B cell (primary cell): ENCODE data around the gene OR2M3. TPM values are rescaled to one million over a fixed set of nuclear protein-coding genes. Genes with fewer than 3 reads are reported as not detected.
"Not testable (repeated sequence)": the region's sequence is repeated elsewhere in the genome, so short reads cannot be mapped to it uniquely, and the experiment has no call there.

Source experiments
- ATAC-seq: fragments of 200-7000 bp; cut with Tn5 transposase; one replicate; pipeline ENCODE4 v1.10.0; 2021; ENCODE audit warnings: low read depth, mild to moderate bottlenecking, moderate number of reproducible peaks, moderate library complexity
- CTCF ChIA-PET: fragments of 350-600 bp; sonication (Branson Sonifier 250); formaldehyde crosslinking; loops from one replicate; lab custom pipeline; 2021; ENCODE audit warnings: antibody characterized with exemption, inconsistent platforms; lab: Charles Lee
- POLR2A ChIA-PET: fragments of 350-600 bp; sonication (Branson Sonifier 250); formaldehyde crosslinking; loops from one replicate; lab custom pipeline; 2021; ENCODE audit warnings: antibody characterized with exemption; lab: Charles Lee
- DNase-seq: peaks from one replicate; pipeline ENCODE4 v3.0.0; 2013
- H2AFZ ChIP-seq: 2 replicates; pipeline ENCODE4 v1.6.1; 2012; ENCODE audit warnings: mild to moderate bottlenecking, low read depth, low read length; ENCODE audit not compliant: insufficient read depth, poor library complexity, severe bottlenecking
- H3K27ac ChIP-seq, 2 donors: 1 replicate in 1 of 2; 2 replicates in 1 of 2; pipeline ENCODE4 v1.5.1; 2012 to 2013; ENCODE audit warnings: low read length in 2 of 2, mild to moderate bottlenecking in 2 of 2, moderate library complexity in 1 of 2
- H3K27me3 ChIP-seq, 4 experiments: fragments of 200-600 bp in 1 of 4; sonication (generic) in 1 of 4; replicated peaks in 1 of 4; 1 replicate in 2 of 4; 2 replicates in 2 of 4; pipeline versions ENCODE4 v1.6.1 to v1.7.0; 2013 to 2016; ENCODE audit warnings: low read length in 3 of 4, mild to moderate bottlenecking in 2 of 4, mixed read lengths in 1 of 4, moderate library complexity in 1 of 4; ENCODE audit not compliant: insufficient read depth in 4 of 4, control insufficient read depth in 3 of 4; ENCODE audit errors: control extremely low read depth in 1 of 4
- H3K36me3 ChIP-seq, 2 experiments: replicated peaks in 1 of 2; 1 replicate in 1 of 2; 2 replicates in 1 of 2; pipeline versions ENCODE4 v1.6.1 to v1.7.1; 2013; ENCODE audit warnings: low read length in 1 of 2; ENCODE audit not compliant: insufficient read depth in 2 of 2, control insufficient read depth in 1 of 2; ENCODE audit errors: control extremely low read depth in 1 of 2, extremely low read depth in 1 of 2
- H3K4me1 ChIP-seq, 2 donors: fragments of 200-600 bp in 1 of 2; sonication (generic) in 1 of 2; 1 replicate in 1 of 2; 2 replicates in 1 of 2; pipeline versions ENCODE4 v1.5.1 to v1.6.1; 2013 to 2017; ENCODE audit warnings: low read length in 2 of 2; ENCODE audit not compliant: control insufficient read depth in 2 of 2, insufficient read depth in 2 of 2
- H3K4me2 ChIP-seq: replicated peaks from 2 replicates; pipeline ENCODE3; 2012; ENCODE audit warnings: mild to moderate bottlenecking, low read depth, low read length; ENCODE audit not compliant: poor library complexity, severe bottlenecking
- H3K4me3 ChIP-seq, 5 experiments: fragments of 200-600 bp in 1 of 5; sonication (generic) in 1 of 5; 1 replicate in 3 of 5; 2 replicates in 2 of 5; pipeline versions ENCODE4 v1.5.1 to v1.7.0; 2011 to 2016; ENCODE audit warnings: low read length in 4 of 5, mild to moderate bottlenecking in 4 of 5, low read depth in 2 of 5, control low read depth in 1 of 5, moderate library complexity in 1 of 5; ENCODE audit not compliant: insufficient read depth in 1 of 5; ENCODE audit errors: control extremely low read depth in 1 of 5, extremely low read depth in 1 of 5
- H3K79me2 ChIP-seq: fragments of 200-600 bp; sonication (generic); one replicate; pipeline ENCODE4 v1.6.0; 2016; ENCODE audit warnings: low read length; ENCODE audit not compliant: control insufficient read depth, insufficient read depth
- H3K9ac ChIP-seq: fragments of 200-600 bp; sonication (generic); 2 replicates; pipeline ENCODE4 v1.6.1; 2017; ENCODE audit warnings: mild to moderate bottlenecking, low read length, moderate library complexity
- H3K9me3 ChIP-seq, 3 donors: one replicate each; pipeline versions ENCODE4 v1.6.1 to v1.7.1; 2013; ENCODE audit warnings: low read length in 2 of 3; ENCODE audit not compliant: control insufficient read depth in 2 of 3, insufficient read depth in 1 of 3; ENCODE audit errors: control extremely low read depth in 1 of 3
- H4K20me1 ChIP-seq: 2 replicates; pipeline ENCODE4 v1.6.0; 2012; ENCODE audit warnings: mild to moderate bottlenecking, low read length; ENCODE audit not compliant: insufficient read depth, control insufficient read depth, poor library complexity, severe bottlenecking
- H3K27ac Mint-ChIP-seq: one replicate; pipeline ENCODE4 v1.8.0; 2021; ENCODE audit warnings: mixed read lengths
- H3K27me3 Mint-ChIP-seq: one replicate; pipeline ENCODE4 v1.8.0; 2021; ENCODE audit warnings: mixed read lengths
- H3K4me1 Mint-ChIP-seq: one replicate; pipeline ENCODE4 v1.8.0; 2021; ENCODE audit warnings: mixed read lengths
- H3K4me3 Mint-ChIP-seq: one replicate; pipeline ENCODE4 v1.8.0; 2021; ENCODE audit warnings: mixed read lengths
- H3K9me3 Mint-ChIP-seq: one replicate; pipeline ENCODE4 v1.8.0; 2022; ENCODE audit warnings: mixed read lengths; ENCODE audit not compliant: insufficient read depth
- CTCF ChIP-seq: fragments of 200-600 bp; IDR thresholded peaks from one replicate; pipeline ENCODE4 v1.8.0; 2022; ENCODE audit warnings: antibody characterized with exemption, mild to moderate bottlenecking
- EZH2 ChIP-seq: IDR thresholded peaks from 2 replicates; pipeline ENCODE4 v1.6.1; 2012; ENCODE audit warnings: borderline replicate concordance, low read depth, mild to moderate bottlenecking, moderate library complexity, low read length; ENCODE audit not compliant: insufficient read depth, poor library complexity, severe bottlenecking
- WGBS: methylation state at CpG from one replicate; pipeline ENCODE4 v1.1.5; 2013; ENCODE audit warnings: missing lambda C conversion rate; ENCODE audit not compliant: insufficient coverage; 5-methylcytosine and 5-hydroxymethylcytosine counted together
- intact Hi-C: fragments of 100-400 bp; cut with micrococcal nuclease; formaldehyde crosslinking; loops from one replicate; pipeline ENCODE4 v1.10.0; 2022
- polyA plus RNA-seq: library from polyadenylated mRNA; depleted of rRNA; stranded (reverse); fragments of >200 nt; gene quantifications from 2 replicates; pipeline ENCODE4 v1.2.3, GENCODE V29; 2012
- total RNA-seq, 2 donors: library from RNA; stranded (reverse); fragments of 120-200 nt in 1 of 2; gene quantifications; 1 replicate in 1 of 2; 2 replicates in 1 of 2; pipeline versions ENCODE4 v1.2.3 to v1.2.4, GENCODE V29; 2013 to 2022

Gene OR2M3
- total and polyA plus RNA-seq, 2 donors (not counting 1 experiment from before 2014, with no cell fraction given) = not detected

GRCh38 chr1:248243204-248243603 lies 46.1 kb downstream of the OR2M3 start:
- intact Hi-C loops = loop anchor here (10.0 kb wide), 1 partner anchor 372 kb away; no protein-coding TSS in a partner anchor
- peak; percentile 87 for TF ChIP-seq CTCF
- no peak for TF ChIP-seq EZH2
- Histone ChIP-seq H3K4me3 (no peak overlapping the region), H3K9ac (no peak overlapping the region), H3K9me3 (no peaks in the 10 kb centered on the region), H3K4me2 (peak overlapping the region; percentile 55), H3K36me3 (no peaks in the 10 kb centered on the region), H3K4me1 (peaks cover 3 to 4% of the 10 kb centered on the region in 2 donors), H2AFZ (peak overlapping the region; percentile 32), H3K27me3 (peaks cover 0 to 8% (median 2%) of the 10 kb centered on the region in 4 experiments), H4K20me1 (no peaks in the 10 kb centered on the region), H3K79me2 (no peaks in the 10 kb centered on the region), H3K27ac (no peak overlapping the region)
- ChIA-PET POLR2A (no interaction called here), CTCF (interaction anchor here (0.6 to 1.4 kb wide), 6 partner anchors 9 to 563 kb away, joined by 3 to 11 read pairs (median 4); no protein-coding TSS in a partner anchor)
- H3K27ac Mint-ChIP-seq = no peak overlapping the region
- peaks cover 2% of the 10 kb centered on the region for H3K4me1 Mint-ChIP-seq
- H3K4me3 Mint-ChIP-seq = no peak overlapping the region
- H3K9me3 Mint-ChIP-seq = no peaks in the 10 kb centered on the region
- DNase-seq (peak; percentile 65), ATAC-seq (peak; percentile 36)
- WGBS = 10% methylated on average over 11 of the region's 14 CpGs
- peaks cover 25% of the 10 kb centered on the region for H3K27me3 Mint-ChIP-seq

DNA sequence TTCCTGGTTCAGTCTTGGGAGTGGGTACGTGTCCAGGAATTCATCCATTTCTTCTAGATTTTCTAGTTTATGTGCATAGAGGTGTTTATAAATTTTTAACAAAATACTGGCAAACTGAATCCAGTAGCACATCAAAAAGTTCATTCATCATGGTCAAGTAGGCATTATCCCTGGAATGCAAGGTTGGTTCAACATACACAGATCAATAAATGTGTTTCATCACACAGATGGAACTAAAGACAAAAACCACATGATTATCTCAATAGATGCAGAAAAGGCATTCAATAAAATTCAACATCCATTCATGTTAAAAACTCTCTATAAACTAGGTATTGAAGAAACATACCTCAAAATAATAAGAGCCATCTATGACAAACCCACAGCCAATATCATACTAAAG lies 62.2 kb downstream of the OR2M3 start:
- H3K4me3 Mint-ChIP-seq, CTCF ChIA-PET, POLR2A ChIA-PET, H3K27me3 ChIP-seq, H3K27me3 Mint-ChIP-seq, intact Hi-C loops, H3K9ac ChIP-seq, H3K4me2 ChIP-seq, H4K20me1 ChIP-seq, H3K36me3 ChIP-seq, DNase-seq, H3K27ac Mint-ChIP-seq, H3K79me2 ChIP-seq, H3K9me3 Mint-ChIP-seq, H3K4me1 Mint-ChIP-seq, H2AFZ ChIP-seq, H3K9me3 ChIP-seq, H3K27ac ChIP-seq, H3K4me1 ChIP-seq, ATAC-seq, H3K4me3 ChIP-seq: not testable (repeated sequence)
- WGBS = no CpG with 5 or more reads among the region's 1 CpG

Other genes starting within 250 kb of the OR2M3 start
- 0.44 and 0.94 TPM in 2 replicates for gene OR2L8, start 248.4 kb upstream of the OR2M3 start, total RNA-seq
- gene OR2L8, start 248.4 kb upstream of the OR2M3 start, polyA plus RNA-seq = 0.20 TPM in 1 of 2 replicates, not detected in the other
- 0.39 and 0.61 TPM in 2 replicates for gene OR2AK2, start 232.0 kb upstream of the OR2M3 start, total RNA-seq
- 0.27 and 0.60 TPM in 2 replicates for gene OR2AK2, start 232.0 kb upstream of the OR2M3 start, polyA plus RNA-seq
- gene OR2L5, start 183.6 kb upstream of the OR2M3 start, total RNA-seq = 0.27 TPM in 1 of 2 replicates, not detected in the other
- gene OR2L5, start 183.6 kb upstream of the OR2M3 start, polyA plus RNA-seq = 0.09 and 0.13 TPM in 2 replicates
- 0.44 and 0.52 TPM in 2 replicates for gene OR2L2, start 167.2 kb upstream of the OR2M3 start, total RNA-seq
- gene OR2L2, start 167.2 kb upstream of the OR2M3 start, polyA plus RNA-seq = 0.72 and 1.7 TPM in 2 replicates
- 0.10 TPM in 1 of 2 replicates, not detected in the other for gene OR2L3, start 150.4 kb upstream of the OR2M3 start, total RNA-seq
- gene OR2L3, start 150.4 kb upstream of the OR2M3 start, polyA plus RNA-seq = 0.17 and 0.42 TPM in 2 replicates
- not detected in 2 replicates for gene OR2L13, start 102.1 kb upstream of the OR2M3 start, total RNA-seq
- gene OR2L13, start 102.1 kb upstream of the OR2M3 start, polyA plus RNA-seq = 0.27 and 0.73 TPM in 2 replicates
- gene OR2M5, start 52.1 kb upstream of the OR2M3 start, total RNA-seq = not detected in 2 replicates
- not detected in 2 replicates for gene OR2M5, start 52.1 kb upstream of the OR2M3 start, polyA plus RNA-seq
- gene OR2M2, start 22.4 kb upstream of the OR2M3 start, total RNA-seq = not detected in 2 replicates
- not detected in 2 replicates for gene OR2M2, start 22.4 kb upstream of the OR2M3 start, polyA plus RNA-seq
- gene OR2M4, start 34.2 kb downstream of the OR2M3 start, total RNA-seq = not detected in 2 replicates
- 0.01 TPM in 1 of 2 replicates, not detected in the other for gene OR2M4, start 34.2 kb downstream of the OR2M3 start, polyA plus RNA-seq
- gene OR2T33, start 80.7 kb downstream of the OR2M3 start, total RNA-seq = not detected in 2 replicates
- gene OR2T33, start 80.7 kb downstream of the OR2M3 start, polyA plus RNA-seq = not detected in 2 replicates
- gene OR2T12, start 106.2 kb downstream of the OR2M3 start, total RNA-seq = not detected in 2 replicates
- gene OR2T12, start 106.2 kb downstream of the OR2M3 start, polyA plus RNA-seq = not detected in 2 replicates
- not detected in 2 replicates for gene OR2M7, start 127.3 kb downstream of the OR2M3 start, total RNA-seq
- gene OR2M7, start 127.3 kb downstream of the OR2M3 start, polyA plus RNA-seq = not detected in 2 replicates
- gene OR14C36, start 151.5 kb downstream of the OR2M3 start, total RNA-seq = not detected in 2 replicates
- gene OR14C36, start 151.5 kb downstream of the OR2M3 start, polyA plus RNA-seq = not detected in 2 replicates
- gene OR2T4, start 164.4 kb downstream of the OR2M3 start, total RNA-seq = not detected in 2 replicates
- gene OR2T4, start 164.4 kb downstream of the OR2M3 start, polyA plus RNA-seq = not detected in 2 replicates
- gene OR2T6, start 178.5 kb downstream of the OR2M3 start, total RNA-seq = not detected in 2 replicates
- gene OR2T6, start 178.5 kb downstream of the OR2M3 start, polyA plus RNA-seq = not detected in 2 replicates
- gene OR2T1, start 205.8 kb downstream of the OR2M3 start, total RNA-seq = not detected in 2 replicates
- not detected in 2 replicates for gene OR2T1, start 205.8 kb downstream of the OR2M3 start, polyA plus RNA-seq
- 3.9 and 4.4 TPM in 2 replicates for gene OR2T2, start 248.4 kb downstream of the OR2M3 start, total RNA-seq
- gene OR2T2, start 248.4 kb downstream of the OR2M3 start, polyA plus RNA-seq = 0.19 and 0.48 TPM in 2 replicates